ENCODE measurements around the gene SMIM21.

SMIM21 gene

DNA sequence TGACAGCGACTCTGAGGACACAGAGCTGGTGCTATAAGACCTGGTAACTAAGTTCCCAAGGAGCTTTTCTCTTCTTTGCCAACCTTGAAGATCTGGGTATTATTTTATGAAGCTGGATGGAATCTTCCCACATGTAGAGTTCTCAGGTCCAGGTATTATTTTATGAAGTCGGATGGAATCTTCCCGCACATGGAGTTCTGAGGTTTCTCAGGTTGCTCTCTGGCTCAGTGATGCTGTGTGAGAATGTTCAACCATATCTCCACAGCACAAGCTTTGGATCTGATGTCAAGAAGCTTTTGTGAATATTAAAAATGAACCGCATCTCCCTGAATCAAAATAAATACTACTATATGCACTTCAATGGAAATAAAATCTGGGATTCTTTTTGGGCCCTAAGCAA, at the start of gene SMIM21:
Gene SMIM21 (minus strand): TSS at position 101 of the 400 bp plus-strand sequence. CDS start 140 bp downstream, outside the sequence.
- POLR2A ChIA-PET: no interaction called here

DNA sequence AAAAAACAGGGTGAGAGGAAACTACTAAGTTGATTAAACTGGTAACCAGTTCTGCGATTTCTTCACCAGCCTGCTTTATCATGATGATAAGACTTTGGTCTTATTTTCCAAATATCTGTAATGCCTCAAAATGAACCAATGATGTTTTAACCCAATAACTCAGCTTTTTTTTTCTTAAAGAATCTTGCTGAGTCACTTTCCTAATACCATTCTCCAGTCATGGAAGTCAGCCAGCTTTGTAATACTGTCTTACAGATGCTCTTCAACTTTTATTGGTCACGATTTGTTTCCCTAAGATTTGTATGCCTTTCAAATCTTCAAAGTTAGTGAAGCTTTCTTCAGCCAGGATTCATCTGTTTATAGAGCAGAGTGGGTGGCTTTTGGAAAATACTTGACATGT, 47.7 kb upstream of the SMIM21 start:
- ChIA-PET CTCF (no interaction called here), POLR2A (no interaction called here)
- TF ChIP-seq ZNF384 (IDR thresholded peaks at IDR 0.05): no peak
- TF ChIP-seq NFRKB (IDR thresholded peaks at IDR 0.05): no peak
- no peak for TF ChIP-seq FOXA1 (IDR thresholded peaks at IDR 0.05)
- no peak for TF ChIP-seq SUZ12 (IDR thresholded peaks at IDR 0.05)
- no peak for TF ChIP-seq ELF4 (IDR thresholded peaks at IDR 0.05)
- no peak for TF ChIP-seq SP1 (IDR thresholded peaks at IDR 0.05)
- TF ChIP-seq FOXK2 (IDR thresholded peaks at IDR 0.05): no peak
- TF ChIP-seq, protein P1, sequence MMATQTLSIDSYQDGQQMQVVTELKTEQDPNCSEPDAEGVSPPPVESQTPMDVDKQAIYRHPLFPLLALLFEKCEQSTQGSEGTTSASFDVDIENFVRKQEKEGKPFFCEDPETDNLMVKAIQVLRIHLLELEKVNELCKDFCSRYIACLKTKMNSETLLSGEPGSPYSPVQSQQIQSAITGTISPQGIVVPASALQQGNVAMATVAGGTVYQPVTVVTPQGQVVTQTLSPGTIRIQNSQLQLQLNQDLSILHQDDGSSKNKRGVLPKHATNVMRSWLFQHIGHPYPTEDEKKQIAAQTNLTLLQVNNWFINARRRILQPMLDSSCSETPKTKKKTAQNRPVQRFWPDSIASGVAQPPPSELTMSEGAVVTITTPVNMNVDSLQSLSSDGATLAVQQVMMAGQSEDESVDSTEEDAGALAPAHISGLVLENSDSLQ (IDR thresholded peaks at IDR 0.05): no peak
- TF ChIP-seq LEF1 (IDR thresholded peaks at IDR 0.05; ENCODE audit: borderline replicate concordance): no peak
- no peak for TF ChIP-seq ARNT (IDR thresholded peaks at IDR 0.05)
- no peak for TF ChIP-seq FOXM1 (IDR thresholded peaks at IDR 0.05; ENCODE audit: borderline replicate concordance)
- no peak for TF ChIP-seq HDGF (IDR thresholded peaks at IDR 0.05; ENCODE audit: borderline replicate concordance)
- no peak for TF ChIP-seq CTBP1 (IDR thresholded peaks at IDR 0.05; ENCODE audit: borderline replicate concordance)
- no peak for TF ChIP-seq L3MBTL2 (conservative IDR thresholded peaks at IDR 0.05)
- TF ChIP-seq TARDBP (IDR thresholded peaks at IDR 0.05): no peak
- no peak for TF ChIP-seq BHLHE40 (IDR thresholded peaks at IDR 0.05; ENCODE audit: borderline replicate concordance)
- DNase-seq (ENCODE audit: extremely low spot score): no peak

More for the DNA sequence above, at the start of gene SMIM21:
- no peak for DNase-seq (ENCODE audit: extremely low spot score)
- CTCF ChIA-PET: no interaction called here
- TF ChIP-seq ELF4 (IDR thresholded peaks at IDR 0.05): no peak
- TF ChIP-seq HDGF (IDR thresholded peaks at IDR 0.05; ENCODE audit: borderline replicate concordance): no peak
- TF ChIP-seq ZNF384 (IDR thresholded peaks at IDR 0.05): no peak
- TF ChIP-seq SP1 (IDR thresholded peaks at IDR 0.05): no peak
- no peak for TF ChIP-seq L3MBTL2 (conservative IDR thresholded peaks at IDR 0.05)
- TF ChIP-seq, protein P1 (IDR thresholded peaks at IDR 0.05): no peak
- TF ChIP-seq FOXK2 (IDR thresholded peaks at IDR 0.05): no peak
- TF ChIP-seq ARNT (IDR thresholded peaks at IDR 0.05): no peak
- no peak for TF ChIP-seq CTBP1 (IDR thresholded peaks at IDR 0.05; ENCODE audit: borderline replicate concordance)
- TF ChIP-seq FOXA1 (IDR thresholded peaks at IDR 0.05): no peak
- TF ChIP-seq SUZ12 (IDR thresholded peaks at IDR 0.05): no peak
- no peak for TF ChIP-seq LEF1 (IDR thresholded peaks at IDR 0.05; ENCODE audit: borderline replicate concordance)
- TF ChIP-seq TARDBP (IDR thresholded peaks at IDR 0.05): no peak
- no peak for TF ChIP-seq NFRKB (IDR thresholded peaks at IDR 0.05)
- TF ChIP-seq BHLHE40 (IDR thresholded peaks at IDR 0.05; ENCODE audit: borderline replicate concordance): no peak
- TF ChIP-seq FOXM1 (IDR thresholded peaks at IDR 0.05; ENCODE audit: borderline replicate concordance): no peak

DNA sequence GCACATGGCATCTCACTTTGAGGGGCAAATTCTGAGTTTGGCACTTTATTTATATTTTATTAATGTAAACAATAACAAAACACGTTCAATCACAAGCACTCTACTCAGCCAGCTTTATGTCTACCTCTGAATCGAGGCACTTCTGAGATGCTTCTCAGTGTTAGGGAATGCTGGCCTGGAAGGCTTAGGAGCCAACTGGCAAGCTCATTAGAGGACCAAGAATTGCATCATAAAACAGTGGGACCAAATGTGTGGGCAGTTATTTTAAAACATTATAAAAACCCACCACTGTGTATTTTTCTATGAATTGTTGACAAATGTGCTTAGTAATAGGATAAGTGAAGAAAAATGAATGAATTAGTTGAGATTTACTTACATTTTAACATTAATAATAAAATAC, 46.8 kb upstream of the SMIM21 start:
- ChIA-PET POLR2A (no interaction called here), CTCF (no interaction called here)
- TF ChIP-seq ELF4 (IDR thresholded peaks at IDR 0.05): no peak
- TF ChIP-seq, protein P1 (IDR thresholded peaks at IDR 0.05): no peak
- no peak for TF ChIP-seq FOXK2 (IDR thresholded peaks at IDR 0.05)
- TF ChIP-seq CTBP1 (IDR thresholded peaks at IDR 0.05; ENCODE audit: borderline replicate concordance): no peak
- no peak for TF ChIP-seq NFRKB (IDR thresholded peaks at IDR 0.05)
- TF ChIP-seq L3MBTL2 (conservative IDR thresholded peaks at IDR 0.05): no peak
- TF ChIP-seq HDGF (IDR thresholded peaks at IDR 0.05; ENCODE audit: borderline replicate concordance): no peak
- TF ChIP-seq FOXM1 (IDR thresholded peaks at IDR 0.05; ENCODE audit: borderline replicate concordance): no peak
- TF ChIP-seq SP1 (IDR thresholded peaks at IDR 0.05): no peak
- TF ChIP-seq LEF1 (IDR thresholded peaks at IDR 0.05; ENCODE audit: borderline replicate concordance): no peak
- TF ChIP-seq FOXA1 (IDR thresholded peaks at IDR 0.05): no peak
- no peak for TF ChIP-seq ARNT (IDR thresholded peaks at IDR 0.05)
- no peak for TF ChIP-seq ZNF384 (IDR thresholded peaks at IDR 0.05)
- no peak for TF ChIP-seq BHLHE40 (IDR thresholded peaks at IDR 0.05; ENCODE audit: borderline replicate concordance)
- DNase-seq (ENCODE audit: extremely low spot score): no peak

DNA sequence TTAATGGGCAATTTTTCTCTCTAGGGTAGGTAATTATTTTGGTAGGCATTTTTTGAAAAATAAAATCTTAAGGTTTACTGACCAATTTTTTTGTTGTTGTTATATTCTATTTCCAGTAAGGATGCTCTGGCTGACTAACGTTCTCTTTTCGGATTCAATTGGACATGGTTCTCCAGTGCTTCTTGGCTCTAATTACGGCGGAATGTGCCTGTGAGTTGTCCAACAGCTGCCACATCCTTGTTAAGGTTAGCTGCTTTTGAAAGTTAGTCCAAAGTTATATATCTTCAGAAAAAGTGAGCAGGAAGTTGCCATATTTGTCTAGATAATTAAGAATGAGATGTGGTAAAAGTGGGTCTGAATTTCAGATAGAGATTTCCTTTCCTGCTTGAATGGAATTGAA, 45.8 kb upstream of the SMIM21 start:
- no peak for DNase-seq (ENCODE audit: extremely low spot score)
- ChIA-PET CTCF (no interaction called here), POLR2A (no interaction called here)
- TF ChIP-seq LEF1 (IDR thresholded peaks at IDR 0.05; ENCODE audit: borderline replicate concordance) (no peak), ZNF384 (IDR thresholded peaks at IDR 0.05) (no peak), FOXA1 (IDR thresholded peaks at IDR 0.05) (no peak)

DNA sequence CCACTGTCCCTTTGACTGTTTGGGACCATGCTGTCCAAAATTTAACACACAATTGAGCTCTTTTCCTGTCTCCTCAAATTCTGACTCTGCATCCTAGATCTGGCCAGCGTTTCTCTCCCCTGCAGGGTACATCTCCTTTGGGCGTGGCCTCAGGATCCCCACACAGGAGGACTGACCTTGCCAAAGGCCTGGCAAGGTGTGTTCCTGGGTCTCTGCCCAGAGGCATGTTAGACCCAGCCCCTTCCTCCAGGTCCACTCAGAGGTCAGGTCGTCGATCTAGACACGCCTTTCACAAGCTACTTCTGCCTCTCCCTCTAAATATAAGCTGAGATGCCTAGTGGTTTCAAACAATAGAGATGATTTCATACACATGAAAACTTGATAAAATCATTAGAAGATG, 45.4 kb upstream of the SMIM21 start:
- ChIA-PET POLR2A (no interaction called here), CTCF (no interaction called here)
- DNase-seq (ENCODE audit: extremely low spot score): no peak
- TF ChIP-seq, protein P1 (IDR thresholded peaks at IDR 0.05): no peak
- TF ChIP-seq ELF4 (IDR thresholded peaks at IDR 0.05) (no peak), HDGF (IDR thresholded peaks at IDR 0.05; ENCODE audit: borderline replicate concordance) (no peak), ARNT (IDR thresholded peaks at IDR 0.05) (no peak), FOXM1 (IDR thresholded peaks at IDR 0.05; ENCODE audit: borderline replicate concordance) (no peak), FOXK2 (IDR thresholded peaks at IDR 0.05) (no peak), SUZ12 (IDR thresholded peaks at IDR 0.05) (no peak), TARDBP (IDR thresholded peaks at IDR 0.05) (no peak), L3MBTL2 (conservative IDR thresholded peaks at IDR 0.05) (no peak), LEF1 (IDR thresholded peaks at IDR 0.05; ENCODE audit: borderline replicate concordance) (no peak), ZNF384 (IDR thresholded peaks at IDR 0.05) (no peak)

DNA sequence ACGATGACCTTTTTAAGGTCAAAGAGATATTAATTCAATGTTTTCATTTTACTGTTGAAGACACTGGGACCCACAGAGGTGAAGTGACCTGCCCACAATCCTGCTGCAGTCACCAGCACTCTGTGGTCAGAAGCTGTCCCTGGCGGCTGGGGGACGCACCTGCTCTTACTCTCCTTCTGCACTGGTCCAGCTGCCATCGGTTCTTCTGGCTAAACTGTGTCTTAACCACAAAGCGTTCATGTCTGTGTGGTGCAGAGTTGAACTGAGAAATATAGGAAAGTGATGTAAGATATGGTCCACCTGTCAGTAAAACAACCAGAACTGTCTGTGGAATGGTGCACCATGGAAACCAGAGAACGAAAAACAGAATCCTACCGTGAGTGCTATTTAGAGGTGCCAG, 44.9 kb upstream of the SMIM21 start:
- TF ChIP-seq NFRKB (IDR thresholded peaks at IDR 0.05) (no peak), CTBP1 (IDR thresholded peaks at IDR 0.05; ENCODE audit: borderline replicate concordance) (no peak), SUZ12 (IDR thresholded peaks at IDR 0.05) (no peak), FOXK2 (IDR thresholded peaks at IDR 0.05) (no peak), ZNF384 (IDR thresholded peaks at IDR 0.05) (no peak), SP1 (IDR thresholded peaks at IDR 0.05) (no peak), ELF4 (IDR thresholded peaks at IDR 0.05) (no peak), TARDBP (IDR thresholded peaks at IDR 0.05) (no peak), LEF1 (IDR thresholded peaks at IDR 0.05; ENCODE audit: borderline replicate concordance) (no peak), BHLHE40 (IDR thresholded peaks at IDR 0.05; ENCODE audit: borderline replicate concordance) (no peak), ARNT (IDR thresholded peaks at IDR 0.05) (no peak), FOXM1 (IDR thresholded peaks at IDR 0.05; ENCODE audit: borderline replicate concordance) (no peak), L3MBTL2 (conservative IDR thresholded peaks at IDR 0.05) (no peak), HDGF (IDR thresholded peaks at IDR 0.05; ENCODE audit: borderline replicate concordance) (no peak), FOXA1 (IDR thresholded peaks at IDR 0.05) (no peak)
- TF ChIP-seq, protein P1 (IDR thresholded peaks at IDR 0.05): no peak
- CTCF ChIA-PET: no interaction called here
- POLR2A ChIA-PET: no interaction called here
- no peak for DNase-seq (ENCODE audit: extremely low spot score)
